Uterus (tissue), 4 donors: ENCODE data around the gene TUBA1A. TPM values are rescaled to one million over a fixed set of nuclear protein-coding genes. Genes with fewer than 3 reads are reported as not detected.
"Not testable (repeated sequence)": the region's sequence is repeated elsewhere in the genome, so short reads cannot be mapped to it uniquely, and the experiment has no call there.

ENCODE experiments used
- DNase-seq, 2 donors: peaks; one replicate each; pipeline ENCODE4 v3.0.0-alpha.2; 2019 to 2020
- H3K27ac ChIP-seq, 2 donors: fragments of 200-600 bp; sonication (generic); 1 replicate in 1 of 2; 2 replicates in 1 of 2; pipeline ENCODE4 v1.5.1; 2016 to 2018
- H3K27me3 ChIP-seq, 2 donors: fragments of 200-600 bp; sonication (generic); one replicate each; pipeline ENCODE4 v1.5.1; 2018 to 2019; ENCODE audit warnings: control low read depth in 1 of 2
- H3K36me3 ChIP-seq, 2 donors: fragments of 200-600 bp; sonication (generic); one replicate each; pipeline ENCODE4 v1.5.1; 2019; ENCODE audit warnings: control low read depth in 1 of 2
- H3K4me1 ChIP-seq, 2 donors: fragments of 200-600 bp; sonication (generic); one replicate each; pipeline ENCODE4 v1.5.1; 2018 to 2019; ENCODE audit warnings: control low read depth in 1 of 2
- H3K4me3 ChIP-seq, 2 donors: fragments of 200-600 bp; sonication (generic); 1 replicate in 1 of 2; 2 replicates in 1 of 2; pipeline ENCODE4 v1.5.1; 2018 to 2019; ENCODE audit warnings: mild to moderate bottlenecking in 1 of 2
- H3K9me3 ChIP-seq, 2 donors: fragments of 200-600 bp; sonication (generic); one replicate each; pipeline ENCODE4 v1.5.1; 2019; ENCODE audit warnings: control low read depth in 1 of 2
- POLR2A ChIP-seq, 2 donors: fragments of 450-650 bp; IDR thresholded peaks; one replicate each; pipeline ENCODE4 v1.6.1; 2016; ENCODE audit warnings: antibody characterized with exemption in 2 of 2, mild to moderate bottlenecking in 1 of 2, moderate library complexity in 1 of 2
- intact Hi-C: fragments of 100-400 bp; cut with DNase I; formaldehyde crosslinking; loops from one replicate; pipeline ENCODE4 v1.15.1; 2023; ENCODE audit warnings: low total_unique reads
- total RNA-seq, 4 donors: library from RNA; depleted of rRNA in 3 of 4; stranded (reverse); fragments of >200 nt in 3 of 4; gene quantifications; one replicate each; pipeline versions ENCODE4 v1.1.0 to v1.2.4, GENCODE V29; 2014 to 2023
- TF ChIP-seq, protein P1 (sequence below), 4 experiments: fragments of 200-600 bp in 2 of 4; fragments of 450-650 bp in 2 of 4; sonication (generic) in 2 of 4; IDR thresholded peaks; one replicate each; pipeline ENCODE4 v1.5.1; 2016 to 2019; ENCODE audit warnings: antibody characterized with exemption in 4 of 4, mild to moderate bottlenecking in 2 of 4, moderate library complexity in 1 of 4
- donor health status: DM: yes; HTN: yes; CAD: no.

Gene TUBA1A
- total RNA-seq, 4 donors from 2014 or later: 241 to 900 (median 352) TPM

DNA sequence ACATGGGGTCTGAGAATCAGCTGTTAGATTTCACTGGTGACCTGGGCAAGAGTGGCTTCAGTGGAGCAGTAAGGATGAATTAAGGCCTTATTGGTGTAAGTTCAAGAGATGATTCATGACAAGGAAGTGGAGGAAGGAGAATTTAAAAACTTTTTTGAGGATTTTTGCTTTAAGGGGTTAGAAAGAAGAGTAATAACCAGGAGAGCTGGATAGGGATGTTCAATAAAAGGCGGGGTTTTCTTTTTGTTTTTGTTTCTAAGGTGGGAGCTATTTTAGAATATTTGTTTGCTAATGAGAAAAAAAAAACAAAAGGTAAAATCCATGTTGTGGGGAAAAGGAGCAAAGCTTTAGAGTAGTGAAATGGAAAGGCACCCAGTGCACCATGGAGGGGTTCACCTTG lies 42.5 kb downstream of the TUBA1A start:
- Histone ChIP-seq H3K4me3 (no peak overlapping the region), H3K27me3 (no peaks in the 10 kb centered on the region), H3K27ac (no peak overlapping the region), H3K9me3 (no peaks in the 10 kb centered on the region), H3K36me3 (no peaks in the 10 kb centered on the region), H3K4me1 (no peaks in the 10 kb centered on the region)
- intact Hi-C loops: no loop called here
- TF ChIP-seq, protein P1, sequence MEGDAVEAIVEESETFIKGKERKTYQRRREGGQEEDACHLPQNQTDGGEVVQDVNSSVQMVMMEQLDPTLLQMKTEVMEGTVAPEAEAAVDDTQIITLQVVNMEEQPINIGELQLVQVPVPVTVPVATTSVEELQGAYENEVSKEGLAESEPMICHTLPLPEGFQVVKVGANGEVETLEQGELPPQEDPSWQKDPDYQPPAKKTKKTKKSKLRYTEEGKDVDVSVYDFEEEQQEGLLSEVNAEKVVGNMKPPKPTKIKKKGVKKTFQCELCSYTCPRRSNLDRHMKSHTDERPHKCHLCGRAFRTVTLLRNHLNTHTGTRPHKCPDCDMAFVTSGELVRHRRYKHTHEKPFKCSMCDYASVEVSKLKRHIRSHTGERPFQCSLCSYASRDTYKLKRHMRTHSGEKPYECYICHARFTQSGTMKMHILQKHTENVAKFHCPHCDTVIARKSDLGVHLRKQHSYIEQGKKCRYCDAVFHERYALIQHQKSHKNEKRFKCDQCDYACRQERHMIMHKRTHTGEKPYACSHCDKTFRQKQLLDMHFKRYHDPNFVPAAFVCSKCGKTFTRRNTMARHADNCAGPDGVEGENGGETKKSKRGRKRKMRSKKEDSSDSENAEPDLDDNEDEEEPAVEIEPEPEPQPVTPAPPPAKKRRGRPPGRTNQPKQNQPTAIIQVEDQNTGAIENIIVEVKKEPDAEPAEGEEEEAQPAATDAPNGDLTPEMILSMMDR (IDR thresholded peaks at IDR 0.05): no peak
- no peak for TF ChIP-seq POLR2A (IDR thresholded peaks at IDR 0.05)
- DNase-seq: no peak

GRCh38 chr12:49144384-49144783 lies 44.5 kb downstream of the TUBA1A start:
- Histone ChIP-seq H3K9me3 (no peaks in the 10 kb centered on the region), H3K27me3 (no peaks in the 10 kb centered on the region), H3K36me3 (no peaks in the 10 kb centered on the region), H3K4me3 (no peak overlapping the region), H3K4me1 (no peaks in the 10 kb centered on the region), H3K27ac (no peak overlapping the region)
- DNase-seq: no peak
- intact Hi-C loops: no loop called here
- TF ChIP-seq POLR2A (IDR thresholded peaks at IDR 0.05): no peak
- TF ChIP-seq, protein P1 (IDR thresholded peaks at IDR 0.05): no peak

- DNase-seq: no peak
- intact Hi-C loops: loop anchor here (10.0 kb wide), 1 partner anchor 96 kb away; no protein-coding TSS in a partner anchor
- Histone ChIP-seq H3K4me3 (no peak overlapping the region), H3K4me1 (no peaks in the 10 kb centered on the region), H3K27ac (no peak overlapping the region), H3K27me3 (no peaks in the 10 kb centered on the region), H3K9me3 (no peaks in the 10 kb centered on the region), H3K36me3 (no peaks in the 10 kb centered on the region)
- no peak for TF ChIP-seq POLR2A (IDR thresholded peaks at IDR 0.05)
- TF ChIP-seq, protein P1 (IDR thresholded peaks at IDR 0.05): no peak
Observed at GRCh38 chr12:49138999-49139398, 49.9 kb downstream of the TUBA1A start.

- H3K4me3 ChIP-seq: no peak overlapping the region
- no peaks in the 10 kb centered on the region for H3K9me3 ChIP-seq
- intact Hi-C loops: loop anchor here (10.0 kb wide), 1 partner anchor 96 kb away; no protein-coding TSS in a partner anchor
- H3K27me3 ChIP-seq: no peaks in the 10 kb centered on the region
- TF ChIP-seq, protein P1 (IDR thresholded peaks at IDR 0.05): no peak
- no peak for TF ChIP-seq POLR2A (IDR thresholded peaks at IDR 0.05)
- H3K27ac ChIP-seq: no peak overlapping the region
- no peaks in the 10 kb centered on the region for H3K4me1 ChIP-seq
- no peaks in the 10 kb centered on the region for H3K36me3 ChIP-seq
- no peak for DNase-seq
Observed at GRCh38 chr12:49138587-49138986, 50.3 kb downstream of the TUBA1A start.

GRCh38 chr12:49137476-49137875 lies 51.4 kb downstream of the TUBA1A start:
- Histone ChIP-seq H3K27ac (no peak overlapping the region), H3K4me1 (no peaks in the 10 kb centered on the region), H3K36me3 (no peaks in the 10 kb centered on the region), H3K9me3 (no peaks in the 10 kb centered on the region), H3K27me3 (no peaks in the 10 kb centered on the region), H3K4me3 (no peak overlapping the region)
- DNase-seq: no peak
- TF ChIP-seq, protein P1 (IDR thresholded peaks at IDR 0.05): no peak
- TF ChIP-seq POLR2A (IDR thresholded peaks at IDR 0.05): no peak
- intact Hi-C loops: loop anchor here (10.0 kb wide), 1 partner anchor 97 kb away; no protein-coding TSS in a partner anchor

DNA sequence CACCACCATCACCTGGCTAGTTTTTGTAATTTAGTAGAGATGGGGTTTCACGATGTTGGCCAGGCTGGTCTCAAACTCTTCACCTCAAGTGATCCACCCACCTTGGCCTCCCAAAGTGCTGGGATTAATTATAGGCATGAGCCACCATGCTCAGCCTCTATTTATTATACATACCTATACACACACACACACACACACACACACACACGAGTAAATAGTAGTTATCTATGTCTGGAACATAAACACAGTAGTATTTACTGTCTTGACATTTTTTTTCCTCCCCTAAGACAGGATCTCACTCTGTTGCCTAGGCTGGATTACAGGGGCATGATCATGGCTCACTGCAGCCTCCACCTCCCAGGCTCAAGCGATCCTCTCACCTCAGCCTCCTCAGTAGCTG lies 51.9 kb downstream of the TUBA1A start:
- H3K4me1 ChIP-seq, H3K27ac ChIP-seq, H3K27me3 ChIP-seq, DNase-seq, H3K9me3 ChIP-seq, H3K4me3 ChIP-seq, H3K36me3 ChIP-seq: not testable (repeated sequence)
- intact Hi-C loops: loop anchor here (10.0 kb wide), 1 partner anchor 98 kb away; no protein-coding TSS in a partner anchor
